Brain microvascular endothelial cell (primary cell): ENCODE data around the gene NPAP1.
"Not testable (repeated sequence)": the region's sequence is repeated elsewhere in the genome, so short reads cannot be mapped to it uniquely, and the experiment has no call there.

Experiments used
- DNase-seq: peaks from one replicate; pipeline ENCODE4 v3.0.0-alpha.2; 2020
- H3K27ac ChIP-seq: fragments of 250-450 bp; sonication (Bioruptor Pico); 2 replicates; pipeline ENCODE4 v1.5.1; 2020; ENCODE audit warnings: mild to moderate bottlenecking, moderate library complexity
- H3K27me3 ChIP-seq: fragments of 250-450 bp; sonication (Bioruptor Pico); replicated peaks from 2 replicates; pipeline ENCODE4 v1.5.1; 2020; ENCODE audit warnings: mild to moderate bottlenecking
- H3K36me3 ChIP-seq: fragments of 250-450 bp; sonication (Bioruptor Pico); replicated peaks from 2 replicates; pipeline ENCODE4 v1.5.1; 2020; ENCODE audit warnings: mild to moderate bottlenecking
- H3K4me3 ChIP-seq: 2 replicates; pipeline ENCODE4 v1.5.1; 2011; ENCODE audit warnings: low read depth, mild to moderate bottlenecking, control low read depth, low read length, moderate library complexity
- CTCF ChIP-seq: IDR thresholded peaks from 2 replicates; pipeline ENCODE4 v1.5.1; 2011; ENCODE audit warnings: low read depth, mild to moderate bottlenecking, moderate library complexity, low read length, control low read depth, inconsistent platforms; ENCODE audit errors: missing control alignments
- in situ Hi-C: cut with HindIII; loops from 2 replicates; pipeline ENCODE4 v1.10.0; 2017; ENCODE audit warnings: low sequenced_read_pairs, low pct_ligation_motif_present

The NPAP1 gene, protein sequence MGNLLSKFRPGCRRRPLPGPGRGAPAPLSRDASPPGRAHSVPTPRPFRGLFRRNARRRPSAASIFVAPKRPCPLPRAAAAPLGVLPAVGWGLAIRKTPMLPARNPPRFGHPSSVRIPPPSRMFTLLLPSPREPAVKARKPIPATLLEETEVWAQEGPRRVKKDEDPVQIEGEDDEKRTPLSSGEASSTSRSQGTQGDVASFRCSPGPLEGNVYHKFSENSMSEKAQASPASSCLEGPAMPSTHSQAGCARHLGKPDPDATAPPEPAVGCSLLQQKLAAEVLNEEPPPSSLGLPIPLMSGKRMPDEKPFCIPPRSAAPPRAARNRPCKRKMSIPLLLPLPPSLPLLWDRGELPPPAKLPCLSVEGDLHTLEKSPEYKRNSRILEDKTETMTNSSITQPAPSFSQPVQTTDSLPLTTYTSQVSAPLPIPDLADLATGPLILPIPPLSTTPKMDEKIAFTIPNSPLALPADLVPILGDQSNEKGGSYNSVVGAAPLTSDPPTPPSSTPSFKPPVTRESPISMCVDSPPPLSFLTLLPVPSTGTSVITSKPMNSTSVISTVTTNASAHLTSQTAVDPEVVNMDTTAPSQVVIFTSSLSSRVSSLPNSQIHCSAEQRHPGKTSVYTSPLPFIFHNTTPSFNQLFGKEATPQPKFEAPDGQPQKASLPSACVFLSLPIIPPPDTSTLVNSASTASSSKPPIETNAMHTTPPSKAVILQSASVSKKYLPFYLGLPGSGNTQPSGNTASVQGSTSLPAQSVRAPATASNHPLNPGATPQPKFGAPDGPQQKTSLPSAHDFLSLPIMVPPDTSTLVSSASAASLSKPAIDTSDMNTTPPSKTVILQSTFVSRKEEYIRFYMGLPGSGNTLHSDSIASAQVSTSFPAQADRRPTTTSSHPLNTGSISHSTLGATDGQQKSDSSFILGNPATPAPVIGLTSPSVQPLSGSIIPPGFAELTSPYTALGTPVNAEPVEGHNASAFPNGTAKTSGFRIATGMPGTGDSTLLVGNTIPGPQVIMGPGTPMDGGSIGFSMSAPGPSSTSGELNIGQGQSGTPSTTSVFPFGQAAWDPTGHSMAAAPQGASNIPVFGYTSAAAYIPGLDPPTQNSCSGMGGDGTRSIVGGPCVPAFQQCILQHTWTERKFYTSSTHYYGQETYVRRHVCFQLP

GRCh38 chr15:24675332-24676144 is at the start of gene NPAP1:
Gene NPAP1, plus strand, starts transcription at chr15:24675775. Its CDS starts 93 bp downstream, at chr15:24675868.
- no peak for TF ChIP-seq CTCF
- no peak for DNase-seq
- in situ Hi-C loops, result no loop called here
- H3K27ac ChIP-seq, result no peak within 1 kb of the TSS
- H3K27me3 ChIP-seq, result no peaks in the 10 kb centered on the region
- H3K36me3 ChIP-seq, result no peaks in the 10 kb centered on the region
- H3K4me3 ChIP-seq, result no peak within 1 kb of the TSS

DNA sequence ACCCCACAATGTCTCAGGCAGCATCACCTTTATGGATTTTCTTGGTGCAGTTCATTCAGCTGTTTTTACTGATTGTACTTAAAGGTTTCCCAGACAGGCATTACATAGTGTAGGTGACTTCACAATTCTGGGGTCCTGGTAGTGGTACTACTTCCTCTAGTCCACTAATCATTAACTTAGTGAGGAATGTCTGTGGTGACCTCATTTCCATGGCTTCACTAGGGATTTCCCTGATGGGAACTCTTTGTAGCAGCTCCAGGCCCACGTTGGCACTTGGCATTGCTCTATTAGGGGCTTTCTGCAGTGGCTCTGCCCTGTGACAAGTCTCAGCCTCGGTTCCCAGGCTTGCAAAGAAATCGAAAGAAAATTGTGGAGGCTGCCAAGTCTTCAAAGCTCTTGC is 48.1 kb upstream of the NPAP1 start:
- Histone ChIP-seq H3K27me3 (no peaks in the 10 kb centered on the region), H3K4me3 (no peak overlapping the region), H3K36me3 (no peaks in the 10 kb centered on the region), H3K27ac (no peak overlapping the region)
- in situ Hi-C loops, result no loop called here
- no peak for TF ChIP-seq CTCF
- no peak for DNase-seq

DNA sequence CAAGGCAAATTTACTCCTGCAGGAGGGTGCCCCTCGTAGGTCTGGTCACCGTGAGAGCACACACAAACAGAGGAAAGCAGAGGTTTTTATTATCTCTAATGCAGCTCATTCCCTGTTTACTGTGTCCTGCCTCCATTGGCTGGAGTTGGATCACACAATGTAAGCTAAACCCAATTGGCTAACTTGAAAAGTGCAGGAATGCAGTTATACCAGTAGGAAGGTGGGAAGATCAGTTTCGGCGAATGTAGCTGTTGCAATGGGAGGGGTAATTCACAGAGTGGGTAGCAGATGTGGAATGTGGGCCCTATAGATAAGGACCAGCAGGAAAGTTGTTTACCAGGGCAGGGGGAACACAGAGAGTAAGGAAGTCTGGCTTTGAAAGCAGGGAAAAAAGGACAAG is 42.5 kb upstream of the NPAP1 start:
- H3K27me3 ChIP-seq, result no peaks in the 10 kb centered on the region
- no peaks in the 10 kb centered on the region for H3K36me3 ChIP-seq
- no peak for TF ChIP-seq CTCF
- DNase-seq, result no peak
- H3K4me3 ChIP-seq, result no peak overlapping the region
- no peak overlapping the region for H3K27ac ChIP-seq
- in situ Hi-C loops, result no loop called here

- H3K4me3 ChIP-seq, in situ Hi-C loops, DNase-seq, H3K27ac ChIP-seq, H3K36me3 ChIP-seq, H3K27me3 ChIP-seq: not testable (repeated sequence)
These were observed 36.2 kb upstream of the NPAP1 start for GRCh38 chr15:24639412-24639811.

GRCh38 chr15:24645627-24646026 is 29.9 kb upstream of the NPAP1 start:
- no peak for TF ChIP-seq CTCF
- no peak for DNase-seq
- no peak overlapping the region for H3K27ac ChIP-seq
- in situ Hi-C loops, result no loop called here
- no peaks in the 10 kb centered on the region for H3K27me3 ChIP-seq
- no peak overlapping the region for H3K4me3 ChIP-seq
- no peaks in the 10 kb centered on the region for H3K36me3 ChIP-seq
